NCI-H146 treated with DMSO at 0.1 percent for 48 hours (cell line): Measurements from ENCODE around the gene CABCOCO1.
"Not testable (repeated sequence)": the region's sequence is repeated elsewhere in the genome, so short reads cannot be mapped to it uniquely, and the experiment has no call there.

Experiments used
- DNase-seq: peaks from one replicate; lab custom pipeline; 2025; ENCODE audit not compliant: unreplicated experiment; lab: John Stamatoyannopoulos, UW

The CABCOCO1 gene

GRCh38 chr10:61708846-61709245, 46.1 kb downstream of the CABCOCO1 start:
- DNase-seq = no peak

GRCh38 chr10:61712105-61712504, 49.4 kb downstream of the CABCOCO1 start:
- DNase-seq = not testable (repeated sequence)

- DNase-seq = not testable (repeated sequence)
Observed at GRCh38 chr10:61719475-61719874, 56.7 kb downstream of the CABCOCO1 start.

- no peak for DNase-seq
Observed at GRCh38 chr10:61719906-61720305, 57.2 kb downstream of the CABCOCO1 start.

GRCh38 chr10:61721431-61721830, 58.7 kb downstream of the CABCOCO1 start:
- no peak for DNase-seq

- DNase-seq = not testable (repeated sequence)
Observed at GRCh38 chr10:61725221-61725620, 62.5 kb downstream of the CABCOCO1 start.

- no peak for DNase-seq
Observed at GRCh38 chr10:61729596-61729995, 66.9 kb downstream of the CABCOCO1 start.

GRCh38 chr10:61730671-61731070, 67.9 kb downstream of the CABCOCO1 start:
- no peak for DNase-seq

GRCh38 chr10:61731638-61732037, 68.9 kb downstream of the CABCOCO1 start:
- DNase-seq = no peak

GRCh38 chr10:61732629-61733278, 70.0 kb downstream of the CABCOCO1 start:
- DNase-seq = no peak

GRCh38 chr10:61733358-61733940, 70.7 kb downstream of the CABCOCO1 start:
- peak; percentile 24 for DNase-seq

- DNase-seq = no peak
Observed at GRCh38 chr10:61735882-61736281, 73.2 kb downstream of the CABCOCO1 start.

GRCh38 chr10:61737455-61737854, 74.7 kb downstream of the CABCOCO1 start:
- DNase-seq = not testable (repeated sequence)

GRCh38 chr10:61742812-61743211, 80.1 kb downstream of the CABCOCO1 start:
- no peak for DNase-seq

- no peak for DNase-seq
Observed at GRCh38 chr10:61744469-61744868, 81.7 kb downstream of the CABCOCO1 start.

GRCh38 chr10:61746377-61746776, 83.6 kb downstream of the CABCOCO1 start:
- no peak for DNase-seq

GRCh38 chr10:61747307-61747706, 84.6 kb downstream of the CABCOCO1 start:
- no peak for DNase-seq

GRCh38 chr10:61749291-61749690, 86.6 kb downstream of the CABCOCO1 start:
- DNase-seq = no peak

- DNase-seq = peak; percentile 21
Observed at GRCh38 chr10:61750943-61751471, 88.3 kb downstream of the CABCOCO1 start.

- no peak for DNase-seq
Observed at GRCh38 chr10:61751599-61751998, 88.9 kb downstream of the CABCOCO1 start.

- DNase-seq = no peak
Observed at GRCh38 chr10:61752111-61753011, 89.6 kb downstream of the CABCOCO1 start.

- no peak for DNase-seq
Observed at GRCh38 chr10:61753453-61753852, 90.7 kb downstream of the CABCOCO1 start.
